Neural progenitor cell (in vitro differentiated cells): ENCODE measurements around the gene PDK3. TPM values are rescaled to one million over a fixed set of nuclear protein-coding genes. Genes with fewer than 3 reads are reported as not detected.
A peak's percentile ranks its signal among the peaks of the same experiment; 100 is the strongest.

Experiments
- DNase-seq: peaks from one replicate; pipeline ENCODE4 v3.0.0-alpha.2; 2016; ENCODE audit warnings: low spot score
- H2AFZ ChIP-seq: fragments of 200-600 bp; sonication (generic); replicated peaks from 2 replicates; pipeline ENCODE4 v1.6.1; 2016; ENCODE audit warnings: antibody characterized with exemption
- H3F3A ChIP-seq: fragments of 200-600 bp; sonication (generic); 2 replicates; pipeline ENCODE4 v1.6.1; 2016; ENCODE audit warnings: antibody characterized with exemption, low read depth
- H3K27ac ChIP-seq: fragments of 200-600 bp; sonication (generic); 2 replicates; pipeline ENCODE4 v1.5.1; 2016; ENCODE audit warnings: mild to moderate bottlenecking
- H3K27me3 ChIP-seq: fragments of 200-600 bp; sonication (generic); 2 replicates; pipeline ENCODE4 v1.6.1; 2016; ENCODE audit warnings: mild to moderate bottlenecking, moderate library complexity
- H3K36me3 ChIP-seq: fragments of 200-600 bp; sonication (generic); 2 replicates; pipeline ENCODE4 v1.5.1; 2016
- H3K4me1 ChIP-seq: fragments of 200-600 bp; sonication (generic); 2 replicates; pipeline ENCODE4 v1.6.1; 2016; ENCODE audit warnings: mixed run types
- H3K4me2 ChIP-seq: fragments of 200-600 bp; sonication (generic); 2 replicates; pipeline ENCODE4 v1.6.1; 2016
- H3K4me3 ChIP-seq: fragments of 200-600 bp; sonication (generic); 2 replicates; pipeline ENCODE4 v1.5.1; 2016
- H3K79me2 ChIP-seq: fragments of 200-600 bp; sonication (generic); 2 replicates; pipeline ENCODE4 v1.6.1; 2016; ENCODE audit warnings: low read depth
- H3K9ac ChIP-seq: fragments of 200-600 bp; sonication (generic); 2 replicates; pipeline ENCODE4 v1.6.1; 2016
- H3K9me3 ChIP-seq: fragments of 200-600 bp; sonication (generic); 2 replicates; pipeline ENCODE4 v1.5.1; 2016; ENCODE audit warnings: low read depth
- H4K20me1 ChIP-seq: fragments of 200-600 bp; sonication (generic); 2 replicates; pipeline ENCODE4 v1.6.1; 2016; ENCODE audit warnings: low read depth
- H3K27ac Mint-ChIP-seq: 3 replicates; pipeline ENCODE4 v1.8.0; 2021; ENCODE audit warnings: mixed read lengths
- H3K27me3 Mint-ChIP-seq: 2 replicates; pipeline ENCODE4 v1.8.0; 2022; ENCODE audit warnings: low read depth, mild to moderate bottlenecking, inconsistent platforms, moderate library complexity, mixed read lengths; ENCODE audit not compliant: insufficient read depth
- H3K36me3 Mint-ChIP-seq: 3 replicates; pipeline ENCODE4 v1.8.0; 2021; ENCODE audit warnings: mixed read lengths
- H3K4me1 Mint-ChIP-seq: 3 replicates; pipeline ENCODE4 v1.8.0; 2021; ENCODE audit warnings: mixed read lengths
- H3K4me3 Mint-ChIP-seq: 3 replicates; pipeline ENCODE4 v1.8.0; 2021; ENCODE audit warnings: mild to moderate bottlenecking, moderate library complexity, mixed read lengths
- H3K9me3 Mint-ChIP-seq: 3 replicates; pipeline ENCODE4 v1.8.0; 2020; ENCODE audit warnings: mixed read lengths
- EZH2 ChIP-seq: fragments of 200-600 bp; sonication (generic); IDR thresholded peaks from 2 replicates; pipeline ENCODE4 v1.6.1; 2017; ENCODE audit warnings: antibody characterized with exemption, mild to moderate bottlenecking, moderate library complexity
- EZH2phosphoT487 ChIP-seq: fragments of 200-600 bp; sonication (generic); IDR thresholded peaks from 2 replicates; pipeline ENCODE4 v1.6.1; 2017; ENCODE audit warnings: antibody characterized with exemption
- total RNA-seq: library from RNA; depleted of rRNA; stranded (reverse); fragments of >200 nt; gene quantifications from 2 replicates; pipeline ENCODE4 v1.2.3, GENCODE V29; 2015; ENCODE audit warnings: low replicate concordance
- TF ChIP-seq, protein P1 (sequence below): fragments of 200-600 bp; sonication (generic); IDR thresholded peaks from 2 replicates; pipeline ENCODE4 v1.5.1; 2017; ENCODE audit warnings: antibody characterized with exemption, mild to moderate bottlenecking

The PDK3 gene
- total RNA-seq, result 50.3 and 100 TPM in 2 replicates

- peak within 1 kb of the TSS; percentile 88 for H3K4me3 Mint-ChIP-seq
- TF ChIP-seq, protein P1, sequence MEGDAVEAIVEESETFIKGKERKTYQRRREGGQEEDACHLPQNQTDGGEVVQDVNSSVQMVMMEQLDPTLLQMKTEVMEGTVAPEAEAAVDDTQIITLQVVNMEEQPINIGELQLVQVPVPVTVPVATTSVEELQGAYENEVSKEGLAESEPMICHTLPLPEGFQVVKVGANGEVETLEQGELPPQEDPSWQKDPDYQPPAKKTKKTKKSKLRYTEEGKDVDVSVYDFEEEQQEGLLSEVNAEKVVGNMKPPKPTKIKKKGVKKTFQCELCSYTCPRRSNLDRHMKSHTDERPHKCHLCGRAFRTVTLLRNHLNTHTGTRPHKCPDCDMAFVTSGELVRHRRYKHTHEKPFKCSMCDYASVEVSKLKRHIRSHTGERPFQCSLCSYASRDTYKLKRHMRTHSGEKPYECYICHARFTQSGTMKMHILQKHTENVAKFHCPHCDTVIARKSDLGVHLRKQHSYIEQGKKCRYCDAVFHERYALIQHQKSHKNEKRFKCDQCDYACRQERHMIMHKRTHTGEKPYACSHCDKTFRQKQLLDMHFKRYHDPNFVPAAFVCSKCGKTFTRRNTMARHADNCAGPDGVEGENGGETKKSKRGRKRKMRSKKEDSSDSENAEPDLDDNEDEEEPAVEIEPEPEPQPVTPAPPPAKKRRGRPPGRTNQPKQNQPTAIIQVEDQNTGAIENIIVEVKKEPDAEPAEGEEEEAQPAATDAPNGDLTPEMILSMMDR, result peak; percentile 6
- TF ChIP-seq EZH2phosphoT487 (no peak), EZH2 (peak; percentile 50)
- Histone ChIP-seq H3K9ac (peak within 1 kb of the TSS; percentile 73), H3F3A (peaks cover 5% of the 10 kb centered on the region), H3K27me3 (peaks cover 4% of the 10 kb centered on the region), H3K79me2 (peaks cover 41% of the 10 kb centered on the region), H3K4me1 (peaks cover 16% of the 10 kb centered on the region), H2AFZ (peak within 1 kb of the TSS; percentile 84), H3K9me3 (no peaks in the 10 kb centered on the region), H4K20me1 (peaks cover 26% of the 10 kb centered on the region), H3K36me3 (no peaks in the 10 kb centered on the region), H3K4me3 (peak within 1 kb of the TSS; percentile 82), H3K4me2 (peak within 1 kb of the TSS; percentile 92), H3K27ac (peak within 1 kb of the TSS; percentile 66)
- peak within 1 kb of the TSS; percentile 67 for H3K27ac Mint-ChIP-seq
- H3K36me3 Mint-ChIP-seq, result no peaks in the 10 kb centered on the region
- peak; percentile 98 for DNase-seq
- peaks cover 3% of the 10 kb centered on the region for H3K27me3 Mint-ChIP-seq
- peaks cover 33% of the 10 kb centered on the region for H3K4me1 Mint-ChIP-seq
- no peaks in the 10 kb centered on the region for H3K9me3 Mint-ChIP-seq
These were observed at the start of gene PDK3 for GRCh38 chrX:24464836-24465531. PDK3 (plus strand) TSS chrX:24465286; CDS start chrX:24465456, 170 bp downstream.

DNA sequence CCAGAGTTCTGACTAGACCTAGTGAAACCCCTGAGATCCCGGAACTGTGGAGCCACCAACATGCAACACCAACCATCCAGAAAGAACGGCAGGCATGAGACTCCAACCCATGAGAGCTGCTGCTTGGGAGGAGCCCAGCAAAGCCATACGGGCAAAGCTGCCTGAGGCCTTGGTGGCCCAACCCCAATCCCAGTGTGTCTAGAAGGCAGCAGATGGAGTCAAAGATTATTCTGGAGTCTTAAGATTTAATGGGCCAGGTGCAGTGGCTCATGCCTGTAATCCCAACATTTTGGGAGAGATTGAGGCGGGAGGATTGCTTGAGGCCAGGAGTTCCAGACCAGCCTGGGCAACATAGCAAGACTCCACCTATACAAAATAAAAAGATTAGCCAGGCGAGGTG, 49.2 kb upstream of the PDK3 start:
- no peaks in the 10 kb centered on the region for H3K4me1 ChIP-seq
- no peaks in the 10 kb centered on the region for H4K20me1 ChIP-seq
- no peaks in the 10 kb centered on the region for H3K9me3 ChIP-seq
- H3K9ac ChIP-seq, result no peak overlapping the region
- peaks cover 10% of the 10 kb centered on the region for H3K9me3 Mint-ChIP-seq
- H2AFZ ChIP-seq, result no peak overlapping the region
- H3K4me2 ChIP-seq, result no peak overlapping the region
- no peak overlapping the region for H3K4me3 Mint-ChIP-seq
- H3K79me2 ChIP-seq, result no peaks in the 10 kb centered on the region
- no peaks in the 10 kb centered on the region for H3K36me3 Mint-ChIP-seq
- H3K36me3 ChIP-seq, result no peaks in the 10 kb centered on the region
- H3K27ac Mint-ChIP-seq, result no peak overlapping the region
- H3K4me3 ChIP-seq, result no peak overlapping the region
- no peaks in the 10 kb centered on the region for H3F3A ChIP-seq
- H3K27ac ChIP-seq, result no peak overlapping the region
- peaks cover 3% of the 10 kb centered on the region for H3K27me3 Mint-ChIP-seq
- no peak for DNase-seq
- TF ChIP-seq, protein P1, result no peak
- TF ChIP-seq EZH2, result no peak
- no peak for TF ChIP-seq EZH2phosphoT487
- H3K27me3 ChIP-seq, result no peaks in the 10 kb centered on the region
- H3K4me1 Mint-ChIP-seq, result no peaks in the 10 kb centered on the region

GRCh38 chrX:24423960-24424359, 41.1 kb upstream of the PDK3 start:
- H3K4me1 Mint-ChIP-seq, result no peaks in the 10 kb centered on the region
- TF ChIP-seq, protein P1, result no peak
- TF ChIP-seq EZH2phosphoT487, result no peak
- no peak for TF ChIP-seq EZH2

More at GRCh38 chrX:24423960-24424359, 41.1 kb upstream of the PDK3 start:
- H3K27ac ChIP-seq, result no peak overlapping the region
- no peak overlapping the region for H3K4me2 ChIP-seq
- H3K4me1 ChIP-seq, result no peaks in the 10 kb centered on the region
- Mint-ChIP-seq H3K27me3 (peaks cover 6% of the 10 kb centered on the region), H3K9me3 (peaks cover 8% of the 10 kb centered on the region), H3K27ac (no peak overlapping the region), H3K4me3 (no peak overlapping the region), H3K36me3 (no peaks in the 10 kb centered on the region)
- H3K27me3 ChIP-seq, result no peaks in the 10 kb centered on the region
- H3F3A ChIP-seq, result no peaks in the 10 kb centered on the region
- no peak overlapping the region for H3K4me3 ChIP-seq
- no peak for DNase-seq
- no peak overlapping the region for H3K9ac ChIP-seq
- H3K36me3 ChIP-seq, result no peaks in the 10 kb centered on the region
- no peaks in the 10 kb centered on the region for H3K79me2 ChIP-seq
- H2AFZ ChIP-seq, result no peak overlapping the region
- H4K20me1 ChIP-seq, result no peaks in the 10 kb centered on the region
- no peaks in the 10 kb centered on the region for H3K9me3 ChIP-seq
